ENCODE results near the gene CABLES2. TPM values are rescaled to one million over a fixed set of nuclear protein-coding genes. Genes with fewer than 3 reads are reported as not detected.
A peak's percentile ranks its signal among the peaks of the same experiment; 100 is the strongest.

Gene CABLES2
- total RNA-seq, 2 experiments from 2014 or later = 14.8 to 22.5 TPM

DNA sequence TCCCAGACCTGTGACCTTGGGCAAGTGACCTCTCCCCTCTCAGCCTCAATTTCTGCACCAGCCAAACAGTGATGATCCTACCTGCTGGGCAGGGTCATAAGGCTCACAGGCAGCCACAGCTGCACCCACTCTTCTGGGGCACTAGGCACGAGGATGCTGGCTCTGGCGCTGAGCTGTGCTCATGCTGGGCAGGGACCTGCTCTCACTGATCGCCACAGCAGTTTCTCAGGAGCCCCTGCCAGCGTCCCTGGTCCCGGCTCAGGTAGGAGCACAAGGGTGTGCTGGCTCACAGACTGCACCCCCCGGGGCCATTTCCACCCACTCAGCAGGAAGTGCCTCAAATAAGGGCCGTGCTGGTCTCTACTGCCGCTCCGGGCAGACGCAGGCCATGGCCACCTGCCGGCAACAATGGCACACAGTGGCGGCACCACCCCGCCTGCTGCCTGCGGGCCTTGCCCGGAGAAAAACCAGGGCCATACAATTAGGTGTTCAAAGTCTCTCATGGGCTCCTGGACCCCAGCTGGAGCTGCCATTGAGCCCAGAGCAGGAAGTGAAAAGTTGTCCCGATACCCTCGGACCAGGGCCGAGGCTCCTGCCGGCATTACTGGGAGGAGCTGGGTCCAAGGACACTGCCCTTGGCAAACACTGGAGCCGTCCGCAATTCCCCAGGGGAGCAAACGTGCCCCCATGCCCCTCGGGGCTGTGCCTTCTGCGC lies 4.6 kb upstream of the CABLES2 start:
- no peaks in the 10 kb centered on the region for H3K36me3 ChIP-seq (ENCODE audit: insufficient read depth, low read length)
- H2AFZ ChIP-seq (ENCODE audit: low read length) = no peak overlapping the region
- peaks cover 1% of the 10 kb centered on the region; the same call in 1 of the 2 replicates for H3K79me2 ChIP-seq (ENCODE audit: insufficient read depth, low read depth, low read length)
- intact Hi-C loops (cut with micrococcal nuclease; ENCODE audit: unreplicated experiment) = no loop called here
- BruUV-seq (replicated peaks) = no TSS peak
- TF ChIP-seq EZH2phosphoT487 (IDR thresholded peaks at IDR 0.05; ENCODE audit: borderline replicate concordance, low read depth, low read length) = no peak
- TF ChIP-seq, protein P1, sequence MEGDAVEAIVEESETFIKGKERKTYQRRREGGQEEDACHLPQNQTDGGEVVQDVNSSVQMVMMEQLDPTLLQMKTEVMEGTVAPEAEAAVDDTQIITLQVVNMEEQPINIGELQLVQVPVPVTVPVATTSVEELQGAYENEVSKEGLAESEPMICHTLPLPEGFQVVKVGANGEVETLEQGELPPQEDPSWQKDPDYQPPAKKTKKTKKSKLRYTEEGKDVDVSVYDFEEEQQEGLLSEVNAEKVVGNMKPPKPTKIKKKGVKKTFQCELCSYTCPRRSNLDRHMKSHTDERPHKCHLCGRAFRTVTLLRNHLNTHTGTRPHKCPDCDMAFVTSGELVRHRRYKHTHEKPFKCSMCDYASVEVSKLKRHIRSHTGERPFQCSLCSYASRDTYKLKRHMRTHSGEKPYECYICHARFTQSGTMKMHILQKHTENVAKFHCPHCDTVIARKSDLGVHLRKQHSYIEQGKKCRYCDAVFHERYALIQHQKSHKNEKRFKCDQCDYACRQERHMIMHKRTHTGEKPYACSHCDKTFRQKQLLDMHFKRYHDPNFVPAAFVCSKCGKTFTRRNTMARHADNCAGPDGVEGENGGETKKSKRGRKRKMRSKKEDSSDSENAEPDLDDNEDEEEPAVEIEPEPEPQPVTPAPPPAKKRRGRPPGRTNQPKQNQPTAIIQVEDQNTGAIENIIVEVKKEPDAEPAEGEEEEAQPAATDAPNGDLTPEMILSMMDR (conservative IDR thresholded peaks at IDR 0.05; ENCODE audit: low read length) = no peak
- no peaks in the 10 kb centered on the region for H4K20me1 ChIP-seq (ENCODE audit: insufficient read depth, low read length)
- no peaks in the 10 kb centered on the region for H3K9me2 ChIP-seq (ENCODE audit: insufficient read depth, low read length)
- POLR2A ChIA-PET = no interaction called here
- H3K4me1 ChIP-seq (ENCODE audit: insufficient read depth, low read length, poor library complexity, severe bottlenecking) = peaks cover 32% of the 10 kb centered on the region
- no peaks in the 10 kb centered on the region for H3K9me3 ChIP-seq (ENCODE audit: low read length)
- no peak for DNase-seq (ENCODE audit: low spot score)
- no peak overlapping the region for H3K27ac ChIP-seq (ENCODE audit: low read depth, low read length, poor library complexity, severe bottlenecking)
- H3K4me3 ChIP-seq (ENCODE audit: low read depth, low read length, poor library complexity, severe bottlenecking) = no peak overlapping the region
- CTCF ChIA-PET (ENCODE audit: unreplicated experiment) = no interaction called here
- no peak overlapping the region for H3K4me2 ChIP-seq (ENCODE audit: low read length)

DNA sequence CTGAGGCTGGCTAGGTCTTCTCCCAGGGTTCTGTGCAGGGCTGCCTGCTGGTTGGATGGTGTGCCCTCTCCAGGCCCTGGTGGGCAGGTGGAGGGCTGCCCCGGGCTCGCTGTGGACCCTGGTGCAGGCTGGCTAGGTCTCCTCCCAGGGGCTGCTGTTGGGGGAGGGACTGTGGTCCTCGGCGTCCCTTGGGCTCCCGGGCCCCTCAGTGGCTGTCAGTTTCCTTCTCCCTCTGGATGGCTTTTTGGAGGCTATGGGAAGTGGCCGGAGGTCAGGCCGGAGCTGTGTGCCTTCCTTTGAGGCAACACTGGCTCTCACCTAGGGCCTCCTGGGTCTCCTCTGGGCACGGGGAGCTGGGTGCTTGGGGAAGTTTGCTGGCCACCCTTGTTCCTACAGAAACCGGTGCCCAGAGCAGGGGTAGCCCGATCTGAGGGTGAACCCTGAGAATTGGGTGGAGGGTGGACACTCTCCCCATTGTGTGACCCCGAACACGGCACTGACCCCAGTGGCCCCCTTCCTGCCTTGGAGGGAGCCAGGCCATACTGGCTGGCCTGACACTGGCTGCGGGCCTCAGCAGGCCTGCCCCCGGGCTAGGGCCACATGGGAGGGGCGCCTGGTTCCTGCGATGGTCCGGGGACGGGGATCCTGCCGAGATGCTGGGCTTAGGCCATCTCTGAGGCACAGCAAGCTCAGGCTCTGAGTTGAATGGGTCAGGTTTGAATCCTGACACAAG lies 3.8 kb upstream of the CABLES2 start:
- BruUV-seq (replicated peaks) = no TSS peak
- Histone ChIP-seq H3K9me3 (ENCODE audit: low read length) (no peaks in the 10 kb centered on the region), H4K20me1 (ENCODE audit: insufficient read depth, low read length) (no peaks in the 10 kb centered on the region), H3K9me2 (ENCODE audit: insufficient read depth, low read length) (no peaks in the 10 kb centered on the region), H3K4me1 (ENCODE audit: insufficient read depth, low read length, poor library complexity, severe bottlenecking) (peaks cover 38% of the 10 kb centered on the region), H3K79me2 (ENCODE audit: insufficient read depth, low read depth, low read length) (peaks cover 7% of the 10 kb centered on the region; the same call in 1 of the 2 replicates), H3K4me2 (ENCODE audit: low read length) (peak overlapping the region; percentile 53), H3K4me3 (ENCODE audit: low read depth, low read length, poor library complexity, severe bottlenecking) (no peak overlapping the region), H2AFZ (ENCODE audit: low read length) (no peak overlapping the region), H3K36me3 (ENCODE audit: insufficient read depth, low read length) (no peaks in the 10 kb centered on the region), H3K27ac (ENCODE audit: low read depth, low read length, poor library complexity, severe bottlenecking) (no peak overlapping the region)
- intact Hi-C loops (cut with micrococcal nuclease; ENCODE audit: unreplicated experiment) = loop anchor here (1.0 kb wide), 1 partner anchor 85 kb away; no protein-coding TSS in a partner anchor
- no peak for DNase-seq (ENCODE audit: low spot score)
- no peak for TF ChIP-seq EZH2phosphoT487 (IDR thresholded peaks at IDR 0.05; ENCODE audit: borderline replicate concordance, low read depth, low read length)
- TF ChIP-seq, protein P1 (conservative IDR thresholded peaks at IDR 0.05; ENCODE audit: low read length) = no peak
- ChIA-PET POLR2A (interaction anchor here (0.6 kb wide), 1 partner anchor 348 kb away, joined by 4 read pairs; no protein-coding TSS in a partner anchor), CTCF (ENCODE audit: unreplicated experiment) (no interaction called here)

Data from OCI-LY7 (cell line).